MM.1S (cell line): ENCODE data around the gene PITPNM3.

Experiments
- DNase-seq: peaks from one replicate; pipeline ENCODE4 v3.0.0-alpha.2; 2015
- H2AFZ ChIP-seq: fragments of 300-600 bp; sonication (generic); 2 replicates; pipeline ENCODE4 v1.6.0; 2016; ENCODE audit warnings: antibody characterized with exemption, low read length
- H3F3A ChIP-seq: fragments of 300-600 bp; sonication (generic); 2 replicates; pipeline ENCODE4 v1.6.1; 2016; ENCODE audit warnings: mild to moderate bottlenecking, antibody characterized with exemption, low read length, moderate library complexity, mixed read lengths; ENCODE audit not compliant: insufficient read depth
- H3K27ac ChIP-seq: fragments of 300-600 bp; sonication (generic); 2 replicates; pipeline ENCODE4 v1.5.1; 2016; ENCODE audit warnings: mild to moderate bottlenecking, low read length
- H3K27me3 ChIP-seq: fragments of 300-600 bp; sonication (generic); replicated peaks from 2 replicates; pipeline ENCODE4 v1.6.0; 2016; ENCODE audit warnings: low read length; ENCODE audit not compliant: insufficient read depth
- H3K36me3 ChIP-seq: fragments of 300-600 bp; sonication (generic); replicated peaks from 2 replicates; pipeline ENCODE4 v1.6.1; 2016; ENCODE audit warnings: mild to moderate bottlenecking, low read length, mixed read lengths; ENCODE audit not compliant: insufficient read depth
- H3K4me1 ChIP-seq: fragments of 300-600 bp; sonication (generic); 2 replicates; pipeline ENCODE4 v1.6.1; 2016; ENCODE audit warnings: low read length, mixed read lengths
- H3K4me2 ChIP-seq: fragments of 300-600 bp; sonication (generic); 2 replicates; pipeline ENCODE4 v1.6.0; 2016; ENCODE audit warnings: low read depth, low read length
- H3K4me3 ChIP-seq: fragments of 300-600 bp; sonication (generic); 2 replicates; pipeline ENCODE4 v1.5.1; 2016; ENCODE audit warnings: low read length, mixed read lengths
- H3K79me2 ChIP-seq: fragments of 300-600 bp; sonication (generic); 2 replicates; pipeline ENCODE4 v1.6.1; 2016; ENCODE audit warnings: mixed run types, low read length, mixed read lengths
- H3K9ac ChIP-seq: fragments of 300-600 bp; sonication (generic); 2 replicates; pipeline ENCODE4 v1.6.1; 2016; ENCODE audit warnings: low read length, mixed read lengths
- H3K9me2 ChIP-seq: fragments of 300-600 bp; sonication (generic); replicated peaks from 2 replicates; pipeline ENCODE4 v1.6.1; 2016; ENCODE audit warnings: mild to moderate bottlenecking, low read length, mixed read lengths; ENCODE audit not compliant: insufficient read depth
- H3K9me3 ChIP-seq: fragments of 300-600 bp; sonication (generic); replicated peaks from 2 replicates; pipeline ENCODE4 v1.6.1; 2016; ENCODE audit warnings: mild to moderate bottlenecking, low read length, mixed read lengths; ENCODE audit not compliant: insufficient read depth
- H4K20me1 ChIP-seq: fragments of 300-600 bp; sonication (generic); 2 replicates; pipeline ENCODE4 v1.6.1; 2016; ENCODE audit warnings: mild to moderate bottlenecking, low read length, moderate library complexity, mixed read lengths; ENCODE audit not compliant: insufficient read depth
- CTCF ChIP-seq: fragments of 300-600 bp; sonication (generic); IDR thresholded peaks from 2 replicates; pipeline ENCODE4 v1.5.1; 2016; ENCODE audit warnings: antibody characterized with exemption, low read length, mixed read lengths
- EZH2 ChIP-seq: fragments of 300-600 bp; sonication (generic); optimal IDR thresholded peaks from 2 replicates; pipeline ENCODE3; 2017; ENCODE audit warnings: low read depth, mild to moderate bottlenecking, antibody characterized with exemption, low read length, mixed read lengths
- EZH2phosphoT487 ChIP-seq: fragments of 300-600 bp; sonication (generic); IDR thresholded peaks from 2 replicates; pipeline ENCODE4 v1.6.1; 2018; ENCODE audit warnings: antibody characterized with exemption, low read length

PITPNM3 gene

DNA sequence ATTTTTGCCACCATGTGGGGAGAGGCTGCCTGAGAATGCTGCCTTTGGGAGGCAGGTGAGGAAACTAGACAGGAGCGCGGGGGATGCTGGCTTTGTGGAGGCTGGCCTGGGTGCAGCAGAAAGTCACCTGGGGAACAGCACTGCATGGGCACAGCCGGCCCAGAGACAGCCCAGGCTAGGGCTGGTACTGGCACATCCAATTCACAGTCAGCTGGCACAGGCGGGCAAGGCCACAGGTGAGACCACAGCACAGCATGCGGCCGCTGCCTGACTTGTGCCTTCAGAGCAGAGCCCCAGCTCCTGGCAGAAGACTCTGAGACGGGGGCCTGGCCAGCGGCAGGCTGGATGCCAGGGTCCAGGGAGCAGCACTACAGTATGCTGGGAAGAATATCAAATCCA is 16.6 kb upstream of the PITPNM3 start:
- no peaks in the 10 kb centered on the region for H4K20me1 ChIP-seq
- no peaks in the 10 kb centered on the region for H3K9me2 ChIP-seq
- no peak overlapping the region for H3K4me3 ChIP-seq
- no peaks in the 10 kb centered on the region for H3K79me2 ChIP-seq
- DNase-seq: no peak
- no peak overlapping the region for H3K27ac ChIP-seq
- no peaks in the 10 kb centered on the region for H3F3A ChIP-seq
- no peaks in the 10 kb centered on the region for H3K9me3 ChIP-seq
- H2AFZ ChIP-seq: no peak overlapping the region
- TF ChIP-seq EZH2phosphoT487: no peak
- no peak for TF ChIP-seq EZH2
- TF ChIP-seq CTCF: no peak
- no peak overlapping the region for H3K9ac ChIP-seq
- no peak overlapping the region for H3K4me2 ChIP-seq
- no peaks in the 10 kb centered on the region for H3K4me1 ChIP-seq
- H3K27me3 ChIP-seq: no peaks in the 10 kb centered on the region
- H3K36me3 ChIP-seq: no peaks in the 10 kb centered on the region

DNA sequence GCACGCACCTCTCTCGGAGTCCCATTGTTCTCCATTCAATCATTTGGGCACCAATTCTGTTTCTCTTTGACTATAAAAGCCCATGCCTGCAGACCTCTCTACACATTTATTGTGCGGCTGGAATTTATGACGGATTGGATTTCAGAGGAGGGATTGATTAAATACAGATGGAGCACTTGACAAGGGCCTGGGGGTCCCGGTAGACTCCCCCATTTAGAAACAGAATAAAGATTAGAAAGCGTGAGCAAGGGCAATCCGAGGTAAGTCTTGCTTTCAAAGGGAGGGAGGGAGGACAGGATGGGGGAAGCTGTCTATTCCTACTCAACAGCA is 15.1 kb upstream of the PITPNM3 start:
- H3K36me3 ChIP-seq: no peaks in the 10 kb centered on the region
- no peak for DNase-seq
- no peaks in the 10 kb centered on the region for H3K79me2 ChIP-seq
- H3K4me3 ChIP-seq: no peak overlapping the region
- H3K27ac ChIP-seq: no peak overlapping the region
- H4K20me1 ChIP-seq: no peaks in the 10 kb centered on the region
- H3K9me3 ChIP-seq: no peaks in the 10 kb centered on the region
- H3K4me1 ChIP-seq: no peaks in the 10 kb centered on the region
- no peak overlapping the region for H2AFZ ChIP-seq
- H3K4me2 ChIP-seq: no peak overlapping the region
- H3F3A ChIP-seq: no peaks in the 10 kb centered on the region
- H3K9ac ChIP-seq: no peak overlapping the region
- no peak for TF ChIP-seq EZH2
- no peak for TF ChIP-seq CTCF
- no peak for TF ChIP-seq EZH2phosphoT487
- H3K27me3 ChIP-seq: no peaks in the 10 kb centered on the region
- no peaks in the 10 kb centered on the region for H3K9me2 ChIP-seq

DNA sequence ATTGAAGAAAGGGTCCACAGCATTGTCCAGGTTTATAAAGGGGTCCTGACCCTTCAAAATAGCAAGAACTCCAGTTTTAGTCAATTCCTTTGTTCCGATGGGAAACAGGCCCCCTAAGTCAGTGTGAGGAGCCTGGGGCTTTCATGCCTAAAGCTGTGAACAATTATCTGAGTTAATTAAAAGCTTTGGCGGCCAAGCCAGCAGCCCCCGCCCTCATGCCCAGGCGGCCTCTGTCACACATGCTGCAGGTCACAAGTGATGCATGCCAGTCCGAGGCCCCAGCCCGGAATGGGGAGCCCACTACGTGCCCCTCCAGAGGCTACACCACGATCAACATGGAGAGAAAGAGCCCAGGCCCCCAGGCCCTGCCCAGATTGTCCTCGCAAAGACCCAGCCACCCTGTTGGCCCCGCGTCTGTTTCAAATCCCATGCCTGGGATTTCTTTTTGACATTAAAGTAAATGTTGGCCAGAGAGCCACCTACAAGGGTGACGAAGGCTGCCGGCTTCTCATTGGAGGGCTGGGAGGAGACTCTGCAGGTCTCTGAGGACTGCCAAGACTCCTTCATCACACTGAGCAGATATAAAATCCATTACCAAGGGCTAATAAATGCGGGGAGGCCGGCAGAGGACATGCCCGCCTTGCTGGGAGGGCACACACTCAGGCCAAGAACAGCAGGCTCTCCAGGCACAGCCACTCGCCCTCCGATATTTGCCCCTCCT is 14.5 kb upstream of the PITPNM3 start:
- H3K4me2 ChIP-seq: no peak overlapping the region

More for the DNA sequence above, 14.5 kb upstream of the PITPNM3 start:
- H2AFZ ChIP-seq: no peak overlapping the region
- H3K27me3 ChIP-seq: no peaks in the 10 kb centered on the region
- no peak overlapping the region for H3K9ac ChIP-seq
- H3K27ac ChIP-seq: no peak overlapping the region
- H3K9me2 ChIP-seq: no peaks in the 10 kb centered on the region
- no peak overlapping the region for H3K4me3 ChIP-seq
- no peaks in the 10 kb centered on the region for H3K4me1 ChIP-seq
- no peaks in the 10 kb centered on the region for H3K79me2 ChIP-seq
- no peaks in the 10 kb centered on the region for H3K36me3 ChIP-seq
- TF ChIP-seq CTCF: no peak
- no peak for TF ChIP-seq EZH2
- no peak for TF ChIP-seq EZH2phosphoT487
- H3F3A ChIP-seq: no peaks in the 10 kb centered on the region
- no peak for DNase-seq
- H4K20me1 ChIP-seq: no peaks in the 10 kb centered on the region
- H3K9me3 ChIP-seq: no peaks in the 10 kb centered on the region
